Measurements from ENCODE around the gene AFDN. TPM values are rescaled to one million over a fixed set of nuclear protein-coding genes. Genes with fewer than 3 reads are reported as not detected.

The AFDN gene
- total and polyA plus RNA-seq, 2 experiments from 2014 or later = 130 to 198 TPM

GRCh38 chr6:167803816-167804215 lies 22.9 kb upstream of the AFDN start:
- no peak for TF ChIP-seq CTCF (IDR thresholded peaks at IDR 0.05; ENCODE audit: poor library complexity)
- TF ChIP-seq EZH2 (IDR thresholded peaks at IDR 0.05; ENCODE audit: borderline replicate concordance) = no peak
- no peak for TF ChIP-seq EZH2phosphoT487 (IDR thresholded peaks at IDR 0.05; ENCODE audit: low read depth, severe bottlenecking, unreplicated experiment)

GRCh38 chr6:167804281-167805013 lies 22.3 kb upstream of the AFDN start:
- Histone ChIP-seq H3K27me3 (no peaks in the 10 kb centered on the region), H3K4me3 (no peak overlapping the region), H3K4me1 (ENCODE audit: insufficient read depth) (peaks cover 11% of the 10 kb centered on the region), H3K36me3 (replicated peaks; ENCODE audit: insufficient read depth, low read depth) (no peaks in the 10 kb centered on the region), H3K4me2 (no peak overlapping the region), H2AFZ (no peak overlapping the region), H3K79me2 (no peaks in the 10 kb centered on the region), H3K9me2 (replicated peaks; ENCODE audit: insufficient read depth) (no peaks in the 10 kb centered on the region), H4K20me1 (ENCODE audit: insufficient read depth, poor library complexity, severe bottlenecking) (no peaks in the 10 kb centered on the region), H3K9me3 (ENCODE audit: low read depth) (no peaks in the 10 kb centered on the region), H3K27ac (peak overlapping the region; percentile 96)
- no peak for TF ChIP-seq CTCF (IDR thresholded peaks at IDR 0.05; ENCODE audit: poor library complexity)
- no peak for TF ChIP-seq EZH2phosphoT487 (IDR thresholded peaks at IDR 0.05; ENCODE audit: low read depth, severe bottlenecking, unreplicated experiment)
- no peak for TF ChIP-seq EZH2 (IDR thresholded peaks at IDR 0.05; ENCODE audit: borderline replicate concordance)
- DNase-seq (ENCODE audit: low spot score) = no peak
- 93% methylated on average over 24 of the region's 24 CpGs for WGBS (ENCODE audit: low lambda C conversion rate, missing lambda C conversion rate)

More at GRCh38 chr6:167803816-167804215, 22.9 kb upstream of the AFDN start:
- DNase-seq (ENCODE audit: low spot score) = no peak
- Histone ChIP-seq H3K27ac (no peak overlapping the region), H4K20me1 (ENCODE audit: insufficient read depth, poor library complexity, severe bottlenecking) (no peaks in the 10 kb centered on the region), H3K9me3 (ENCODE audit: low read depth) (no peaks in the 10 kb centered on the region), H3K79me2 (no peaks in the 10 kb centered on the region), H3K4me2 (no peak overlapping the region), H3K4me1 (ENCODE audit: insufficient read depth) (peaks cover 11% of the 10 kb centered on the region), H3K4me3 (no peak overlapping the region), H3K27me3 (no peaks in the 10 kb centered on the region), H3K9me2 (replicated peaks; ENCODE audit: insufficient read depth) (no peaks in the 10 kb centered on the region), H2AFZ (no peak overlapping the region), H3K36me3 (replicated peaks; ENCODE audit: insufficient read depth, low read depth) (no peaks in the 10 kb centered on the region)
- 96% methylated on average over 8 of the region's 8 CpGs for WGBS (ENCODE audit: low lambda C conversion rate, missing lambda C conversion rate)

- DNase-seq (ENCODE audit: low spot score) = no peak
These were observed 21.2 kb upstream of the AFDN start for GRCh38 chr6:167805349-167806060.

More at GRCh38 chr6:167805349-167806060, 21.2 kb upstream of the AFDN start:
- no peaks in the 10 kb centered on the region for H3K36me3 ChIP-seq (replicated peaks; ENCODE audit: insufficient read depth, low read depth)
- no peaks in the 10 kb centered on the region for H4K20me1 ChIP-seq (ENCODE audit: insufficient read depth, poor library complexity, severe bottlenecking)
- peaks cover 11% of the 10 kb centered on the region for H3K4me1 ChIP-seq (ENCODE audit: insufficient read depth)
- no peaks in the 10 kb centered on the region for H3K79me2 ChIP-seq
- H2AFZ ChIP-seq = no peak overlapping the region
- H3K27me3 ChIP-seq = no peaks in the 10 kb centered on the region
- no peak overlapping the region for H3K4me3 ChIP-seq
- H3K27ac ChIP-seq = peak overlapping the region; percentile 96
- TF ChIP-seq CTCF (IDR thresholded peaks at IDR 0.05; ENCODE audit: poor library complexity) (no peak), EZH2 (IDR thresholded peaks at IDR 0.05; ENCODE audit: borderline replicate concordance) (no peak), EZH2phosphoT487 (IDR thresholded peaks at IDR 0.05; ENCODE audit: low read depth, severe bottlenecking, unreplicated experiment) (no peak)
- H3K9me2 ChIP-seq (replicated peaks; ENCODE audit: insufficient read depth) = no peaks in the 10 kb centered on the region
- WGBS (ENCODE audit: low lambda C conversion rate, missing lambda C conversion rate) = 75% methylated on average over 8 of the region's 8 CpGs
- no peaks in the 10 kb centered on the region for H3K9me3 ChIP-seq (ENCODE audit: low read depth)
- peak overlapping the region; percentile 48 for H3K4me2 ChIP-seq
